ENCODE data around the gene DGKG.

Gene DGKG

DNA sequence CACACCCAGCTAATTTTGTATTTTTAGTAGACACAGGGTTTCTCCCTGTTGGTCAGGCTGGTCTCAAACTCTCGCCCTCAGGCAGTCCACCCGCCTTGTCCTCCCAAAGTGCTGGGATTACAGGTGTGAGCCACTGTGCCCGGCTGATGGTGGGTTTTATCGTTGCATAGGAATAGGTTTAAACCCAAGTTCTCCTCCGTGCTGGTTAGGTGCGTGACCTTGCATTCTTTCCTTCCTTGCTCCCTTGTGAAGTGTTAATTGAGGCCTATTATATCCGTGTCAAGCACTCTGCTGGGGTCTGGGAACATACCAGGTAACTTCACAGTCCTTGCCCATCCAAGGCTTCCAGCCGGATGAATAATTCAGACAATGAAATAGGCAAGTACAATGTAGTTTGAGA lies 233.9 kb downstream of the DGKG start:
- no peak for DNase-seq

DNA sequence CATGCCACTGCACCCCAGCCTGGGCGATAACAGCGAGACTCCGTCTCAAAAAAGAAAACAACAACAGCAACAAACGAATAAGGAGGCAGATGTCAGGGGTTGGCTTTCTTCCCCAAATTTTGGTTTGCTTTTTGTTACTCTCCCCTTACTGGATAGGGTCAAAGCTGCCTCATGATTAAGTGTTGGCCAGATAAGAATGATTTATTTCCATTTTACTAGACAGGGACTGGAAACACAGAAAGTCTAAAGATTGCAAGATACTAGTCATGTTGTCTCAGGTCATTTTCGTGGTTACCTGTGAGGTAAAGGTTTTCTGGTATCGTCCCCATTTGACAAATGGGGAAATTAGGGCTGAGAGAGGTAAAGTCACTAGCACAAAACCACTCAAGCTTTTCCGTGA lies 234.6 kb downstream of the DGKG start:
- DNase-seq: no peak

GRCh38 chr3:186125118-186125517 lies 236.9 kb downstream of the DGKG start:
- DNase-seq: no peak

DNA sequence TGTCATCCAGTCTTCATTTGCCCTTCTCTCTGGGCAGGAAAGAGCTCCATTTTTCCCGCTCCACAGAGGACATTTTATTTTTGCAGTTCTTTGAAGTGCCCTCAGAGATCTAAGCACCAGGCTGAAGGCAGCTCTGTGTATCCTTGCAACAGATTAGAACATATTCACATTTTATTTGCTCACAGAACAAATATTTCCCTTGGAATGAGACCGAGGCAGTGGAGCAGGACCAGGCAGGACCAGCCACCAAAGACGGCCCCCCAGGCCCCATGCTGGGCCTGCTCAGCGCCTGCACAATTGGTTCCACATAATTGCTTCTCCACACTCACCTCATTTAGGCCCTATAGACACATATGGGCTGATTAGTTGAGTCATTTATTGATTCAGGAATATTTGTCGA lies 237.4 kb downstream of the DGKG start:
- DNase-seq: no peak

GRCh38 chr3:186123012-186123411 lies 239.0 kb downstream of the DGKG start:
- no peak for DNase-seq

GRCh38 chr3:186121968-186122367 lies 240.1 kb downstream of the DGKG start:
- no peak for DNase-seq

- DNase-seq: no peak
Observed at GRCh38 chr3:186121278-186121677, 240.8 kb downstream of the DGKG start.

- DNase-seq: no peak
Observed at GRCh38 chr3:186119499-186119898, 242.5 kb downstream of the DGKG start.

GRCh38 chr3:186118692-186119091 lies 243.3 kb downstream of the DGKG start:
- no peak for DNase-seq

DNA sequence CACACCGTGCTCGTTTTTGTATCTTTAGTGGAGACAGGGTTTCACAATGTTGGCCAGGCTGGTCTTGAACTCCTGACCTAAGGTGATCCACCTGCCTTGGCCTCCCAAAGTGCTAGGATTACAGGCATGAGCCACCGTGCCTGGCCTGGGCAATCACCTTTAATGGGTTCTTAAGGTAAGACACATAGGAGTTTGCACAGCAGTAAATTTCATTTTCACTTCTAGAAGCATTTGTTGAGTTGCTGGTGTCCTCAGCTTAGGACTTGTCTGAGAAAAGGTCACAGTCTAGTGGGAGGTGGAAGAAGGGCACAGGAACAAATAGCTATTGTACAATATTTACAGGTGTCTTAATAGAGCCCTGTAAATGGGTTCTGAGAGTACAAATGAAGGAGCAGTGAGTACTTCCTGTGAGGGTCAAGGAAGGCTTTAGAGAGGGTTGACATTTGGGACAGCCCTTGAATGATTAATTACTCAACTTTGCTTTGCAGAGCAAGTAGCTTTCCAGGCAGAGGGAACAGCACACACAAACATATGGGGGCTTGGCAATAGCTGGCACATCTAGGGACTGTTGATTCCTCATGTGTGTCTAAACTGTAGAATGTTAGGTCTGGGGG lies 244.4 kb downstream of the DGKG start:
- DNase-seq: no peak

DNA sequence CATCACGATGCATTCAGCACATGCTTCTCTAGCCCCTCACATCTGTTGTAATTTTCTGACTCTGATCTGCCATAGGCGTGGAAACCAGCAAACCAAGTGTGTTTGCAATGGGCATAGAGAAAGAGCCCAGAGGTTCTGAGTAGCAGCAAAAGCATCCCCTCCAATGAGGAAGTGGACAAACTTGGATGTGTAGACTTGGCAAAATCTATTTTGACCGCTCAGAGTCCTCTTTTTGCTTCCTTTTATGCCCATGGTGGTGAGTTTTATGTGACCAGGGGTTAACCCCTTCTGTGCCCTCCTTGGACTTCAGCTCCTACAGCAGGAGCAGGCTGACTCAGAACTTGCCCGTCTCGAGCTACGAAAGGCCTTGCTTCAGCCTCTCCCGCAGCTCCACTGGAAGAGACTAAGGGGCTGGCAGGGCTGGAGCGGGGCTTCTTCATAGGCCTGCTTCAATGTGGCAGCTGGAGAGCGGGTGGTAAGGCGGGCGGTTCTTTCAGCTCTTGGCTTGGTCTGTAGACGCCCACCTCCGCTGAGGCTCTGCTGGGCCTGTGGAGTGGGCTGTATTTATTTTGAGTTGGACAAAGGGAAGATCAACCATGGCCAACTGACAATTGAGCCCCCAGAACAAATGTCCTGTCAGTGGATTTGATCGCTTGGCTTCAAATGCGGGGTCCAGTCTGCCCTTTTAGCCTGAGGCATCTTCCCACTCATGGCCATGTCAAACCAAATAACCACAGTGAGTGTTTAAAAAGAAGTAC lies 246.6 kb downstream of the DGKG start:
- DNase-seq: no peak

DNA sequence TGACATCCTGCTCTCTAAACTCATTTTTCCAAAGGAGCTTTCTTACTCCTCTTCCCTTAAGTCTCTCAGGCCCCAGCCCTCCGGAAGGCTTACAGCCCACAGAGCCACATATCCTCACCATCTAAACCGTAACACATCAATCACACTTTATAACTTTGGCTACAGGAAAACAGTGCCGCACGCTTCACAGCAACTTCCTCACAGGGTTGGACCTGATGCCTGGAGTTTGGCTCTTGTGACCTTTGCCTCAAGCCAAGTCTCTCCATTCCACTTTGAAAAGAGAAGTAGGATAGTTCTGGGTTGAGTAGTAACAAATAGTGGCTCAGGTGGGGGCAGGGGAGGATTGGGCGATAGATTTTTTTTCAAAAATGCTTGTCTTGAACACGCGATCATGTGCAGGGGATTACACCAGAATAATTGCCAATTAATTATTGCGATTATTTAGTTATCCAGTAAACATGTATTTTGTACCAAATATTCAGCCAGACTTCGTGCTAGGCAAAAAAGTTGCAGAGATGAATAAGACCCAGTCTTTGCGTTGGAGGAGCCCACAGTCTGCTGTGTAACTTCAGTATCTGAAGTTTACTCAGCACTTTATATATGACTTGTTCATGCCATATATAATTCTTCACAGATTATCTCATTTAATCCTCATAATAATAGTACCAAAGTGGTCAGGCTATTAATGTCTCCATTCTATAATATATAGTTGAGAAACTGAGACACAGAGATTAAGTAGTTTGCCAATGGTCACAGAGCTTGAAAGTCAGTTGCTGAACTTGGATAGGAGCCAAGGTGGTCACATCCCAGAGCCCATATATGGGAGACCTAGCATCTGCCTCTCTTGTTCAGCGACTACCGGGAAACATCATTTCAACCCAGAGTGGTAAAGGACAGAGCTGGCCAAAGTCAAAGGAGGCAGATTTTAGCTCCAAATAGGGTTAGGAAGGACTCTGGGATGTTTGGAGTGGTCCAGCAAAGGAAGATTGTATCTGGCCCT lies 250.8 kb downstream of the DGKG start:
- no peak for DNase-seq

DNA sequence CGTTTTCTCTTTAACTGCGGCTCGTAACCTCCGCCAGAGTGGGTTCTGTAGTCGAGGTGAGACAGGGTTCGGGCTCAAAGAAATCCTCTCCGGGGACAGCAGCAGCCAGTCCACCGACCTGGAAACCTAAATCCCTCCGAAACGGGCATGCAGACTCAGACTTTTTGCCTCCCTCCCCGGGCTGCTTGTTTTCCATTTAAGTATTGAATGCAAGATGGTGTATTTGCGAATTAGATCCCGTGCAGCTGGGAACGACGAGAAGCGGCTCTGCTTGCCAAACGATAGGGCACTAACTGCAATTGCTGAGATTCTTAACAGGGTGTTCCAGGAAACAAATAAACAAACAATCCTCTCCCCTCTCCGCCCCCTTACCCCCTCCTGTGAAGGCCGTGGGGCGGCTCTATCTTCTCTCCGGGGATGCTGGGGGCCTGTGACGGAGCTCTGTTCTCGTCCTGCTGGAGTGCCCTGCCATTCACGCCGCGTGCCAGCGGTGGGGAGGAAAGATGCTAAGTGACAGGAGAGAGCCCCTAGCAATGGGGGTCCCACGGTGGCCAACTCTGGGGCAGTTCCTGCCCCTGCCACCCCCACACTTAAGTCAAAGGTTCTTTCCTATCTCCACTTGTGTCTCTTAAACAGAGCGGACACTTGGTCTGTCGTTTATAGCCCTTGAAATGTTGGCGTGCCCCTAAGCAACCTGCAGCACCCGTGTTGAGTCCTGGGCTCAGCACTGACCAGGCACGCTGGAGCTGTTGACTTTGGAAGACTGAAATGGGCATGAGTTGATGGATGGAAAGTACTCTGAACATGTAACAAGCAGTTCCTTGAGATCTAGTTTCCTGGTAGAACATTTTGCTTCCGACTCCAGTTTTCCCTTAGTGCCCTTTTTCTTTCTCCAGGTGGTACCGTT lies 251.9 kb downstream of the DGKG start:
- no peak for DNase-seq

- DNase-seq: peak; percentile 79
Observed at GRCh38 chr3:186108941-186109865, 252.8 kb downstream of the DGKG start, which contains the start of gene ETV5. TSS of gene ETV5 (minus strand) at chr3:186109089. CDS start at chr3:186105868, 3,221 bp downstream.

DNA sequence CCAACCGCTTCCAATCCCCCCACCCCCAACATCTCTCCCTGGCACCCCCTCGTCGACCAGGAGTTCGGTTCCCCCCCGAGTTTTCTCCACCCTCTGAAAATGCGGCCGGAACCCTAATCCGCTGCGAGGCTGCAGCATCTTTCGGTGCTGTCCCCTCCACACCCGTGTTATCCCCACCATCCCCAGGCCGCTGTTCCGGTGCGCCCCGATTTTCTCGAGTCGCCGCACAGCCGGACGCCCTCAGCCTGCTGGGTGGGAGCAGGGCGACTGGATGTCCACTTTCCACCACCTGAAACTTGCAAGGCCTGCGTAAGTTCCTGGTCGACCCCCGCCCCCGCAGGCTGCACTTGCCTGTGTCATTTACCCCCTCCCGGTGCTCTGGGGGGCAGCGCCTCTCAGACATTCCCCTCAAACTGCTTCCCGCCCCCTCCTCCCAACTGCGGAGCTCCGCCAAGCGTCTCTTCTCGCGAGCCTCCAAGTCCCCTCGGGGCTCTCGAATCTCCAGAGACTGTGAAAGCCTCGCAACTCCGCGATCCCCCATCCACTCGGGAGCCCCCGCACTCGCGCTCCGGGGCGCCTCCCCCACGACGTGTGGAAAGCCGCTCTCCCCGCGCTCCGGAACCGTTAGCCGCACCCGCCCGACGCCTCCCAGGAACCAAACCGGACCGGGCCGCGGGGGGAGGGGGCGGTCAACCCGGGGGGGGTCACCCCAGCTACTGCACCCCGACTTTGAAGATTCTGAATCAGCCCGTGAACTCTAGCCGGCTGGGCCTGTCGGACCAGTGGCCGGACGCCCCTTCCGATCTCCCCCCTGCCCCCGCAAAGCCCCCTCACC lies 253.7 kb downstream of the DGKG start:
- DNase-seq: no peak

GRCh38 chr3:186107215-186108105 lies 254.6 kb downstream of the DGKG start:
- no peak for DNase-seq

DNA sequence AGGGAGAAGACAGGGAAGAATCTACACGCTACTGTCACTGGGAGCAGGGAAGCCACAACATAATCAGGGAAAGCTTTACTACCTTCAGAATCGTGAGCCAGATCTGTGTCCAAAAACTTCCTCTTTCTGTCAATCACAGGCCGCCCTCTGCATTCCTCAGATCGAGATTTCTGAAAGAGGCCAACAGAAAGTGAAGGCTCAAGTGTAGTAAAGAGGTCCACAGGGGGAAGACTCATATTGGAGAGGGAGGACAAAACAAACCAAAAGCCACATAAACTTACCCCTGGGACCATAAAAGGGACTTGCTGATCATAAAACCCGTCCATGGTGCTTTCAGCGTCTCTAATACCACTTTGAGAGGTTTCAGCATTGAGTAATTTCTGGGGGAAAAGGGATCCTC lies 256.5 kb downstream of the DGKG start:
- DNase-seq: no peak

GRCh38 chr3:186102687-186103086 lies 259.3 kb downstream of the DGKG start:
- DNase-seq: no peak

- DNase-seq: no peak
Observed at GRCh38 chr3:186100398-186100797, 261.6 kb downstream of the DGKG start.
